AG04450 (cell line): ENCODE measurements around the gene STAM. TPM values are rescaled to one million over a fixed set of nuclear protein-coding genes. Genes with fewer than 3 reads are reported as not detected.
"Not testable (repeated sequence)": the region's sequence is repeated elsewhere in the genome, so short reads cannot be mapped to it uniquely, and the experiment has no call there.

ENCODE experiments used
- CTCF ChIA-PET: fragments of 300-600, 350-600 bp; formaldehyde crosslinking; extraction: SDS; loops from one replicate; lab custom pipeline; 2022; ENCODE audit warnings: antibody characterized with exemption, inconsistent platforms; lab: Charles Lee
- POLR2A ChIA-PET: fragments of 350-600 bp; formaldehyde crosslinking; extraction: SDS; loops from one replicate; lab custom pipeline; 2021; ENCODE audit warnings: antibody characterized with exemption, inconsistent platforms; lab: Yijun Ruan, JAX
- DNase-seq: peaks from one replicate; pipeline ENCODE4 v3.0.0-alpha.2; 2011; ENCODE audit warnings: low read depth, low spot score
- H3K27ac ChIP-seq: one replicate; pipeline ENCODE4 v1.5.1; 2012; ENCODE audit warnings: low read depth, low read length, control low read depth
- H3K27me3 ChIP-seq: one replicate; pipeline ENCODE4 v1.6.0; 2012; ENCODE audit warnings: low read length; ENCODE audit not compliant: control insufficient read depth, insufficient read depth
- H3K4me3 ChIP-seq: 2 replicates; pipeline ENCODE4 v1.5.1; 2011; ENCODE audit warnings: mild to moderate bottlenecking, low read depth, low read length, control low read depth
- H3K9me3 ChIP-seq: 2 replicates; pipeline ENCODE4 v1.5.1; 2012; ENCODE audit warnings: low read length; ENCODE audit not compliant: control insufficient read depth, insufficient read depth
- CTCF ChIP-seq: IDR thresholded peaks from 2 replicates; pipeline ENCODE4 v1.5.1; 2011; ENCODE audit warnings: low read depth, low read length, control low read depth, inconsistent platforms
- polyA plus RNA-seq: library from polyadenylated mRNA; depleted of rRNA; stranded (reverse); fragments of >200 nt; gene quantifications from 2 replicates; pipeline ENCODE4 v1.2.3, GENCODE V29; 2011

Gene STAM
- polyA plus RNA-seq, 1 experiment = 43.6 TPM

GRCh38 chr10:17712717-17713471, 68.9 kb downstream of the STAM start:
- H3K4me3 ChIP-seq = no peak overlapping the region
- ChIA-PET CTCF (interaction anchor here (0.5 to 1.5 kb wide), 2 partner anchors 25 to 30 kb away, joined by 3 to 4 read pairs; no protein-coding TSS in a partner anchor), POLR2A (no interaction called here)
- H3K9me3 ChIP-seq = no peaks in the 10 kb centered on the region
- TF ChIP-seq CTCF = no peak
- DNase-seq = no peak
- H3K27ac ChIP-seq = no peak overlapping the region
- no peaks in the 10 kb centered on the region for H3K27me3 ChIP-seq

- Histone ChIP-seq H3K27ac (no peak overlapping the region), H3K27me3 (no peaks in the 10 kb centered on the region), H3K4me3 (no peak overlapping the region), H3K9me3 (no peaks in the 10 kb centered on the region)
- ChIA-PET CTCF (interaction anchor here (0.5 to 0.7 kb wide), 2 partner anchors 23 to 31 kb away, joined by 3 read pairs; no protein-coding TSS in a partner anchor), POLR2A (no interaction called here)
- TF ChIP-seq CTCF = no peak
- no peak for DNase-seq
Observed at GRCh38 chr10:17713758-17714157, 69.8 kb downstream of the STAM start.

- ChIA-PET CTCF (no interaction called here), POLR2A (interaction anchor here (0.5 kb wide), 1 partner anchor 472 kb away, joined by 3 read pairs; no protein-coding TSS in a partner anchor)
- no peak for TF ChIP-seq CTCF
Observed at GRCh38 chr10:17716161-17716560, 72.2 kb downstream of the STAM start.

GRCh38 chr10:17722317-17723014, 78.5 kb downstream of the STAM start:
- DNase-seq, H3K27me3 ChIP-seq, H3K9me3 ChIP-seq, H3K4me3 ChIP-seq, POLR2A ChIA-PET, CTCF ChIA-PET, H3K27ac ChIP-seq: not testable (repeated sequence)

More at GRCh38 chr10:17716161-17716560, 72.2 kb downstream of the STAM start:
- Histone ChIP-seq H3K27me3 (no peaks in the 10 kb centered on the region), H3K4me3 (no peak overlapping the region), H3K9me3 (no peaks in the 10 kb centered on the region), H3K27ac (no peak overlapping the region)
- DNase-seq = no peak

- Histone ChIP-seq H3K27ac (no peak overlapping the region), H3K4me3 (no peak overlapping the region), H3K9me3 (peaks cover 3% of the 10 kb centered on the region; the same call in 1 of the 2 replicates), H3K27me3 (no peaks in the 10 kb centered on the region)
- POLR2A ChIA-PET = no interaction called here
- no peak for TF ChIP-seq CTCF
- no peak for DNase-seq
- CTCF ChIA-PET = interaction anchor here (1.0 to 1.8 kb wide), 2 partner anchors 11 to 16 kb away, joined by 4 to 6 read pairs; no protein-coding TSS in a partner anchor
Observed at GRCh38 chr10:17725703-17726102, 81.8 kb downstream of the STAM start.
